Measurements from ENCODE around the gene RNU5B-1.
A peak's percentile ranks its signal among the peaks of the same experiment; 100 is the strongest.
"Not testable (repeated sequence)": the region's sequence is repeated elsewhere in the genome, so short reads cannot be mapped to it uniquely, and the experiment has no call there.

RNU5B-1 gene

GRCh38 chr15:65304381-65305149 lies at the start of gene RNU5B-1:
Gene RNU5B-1, plus strand, starts transcription at chr15:65304677.
- DNase-seq: no peak

DNA sequence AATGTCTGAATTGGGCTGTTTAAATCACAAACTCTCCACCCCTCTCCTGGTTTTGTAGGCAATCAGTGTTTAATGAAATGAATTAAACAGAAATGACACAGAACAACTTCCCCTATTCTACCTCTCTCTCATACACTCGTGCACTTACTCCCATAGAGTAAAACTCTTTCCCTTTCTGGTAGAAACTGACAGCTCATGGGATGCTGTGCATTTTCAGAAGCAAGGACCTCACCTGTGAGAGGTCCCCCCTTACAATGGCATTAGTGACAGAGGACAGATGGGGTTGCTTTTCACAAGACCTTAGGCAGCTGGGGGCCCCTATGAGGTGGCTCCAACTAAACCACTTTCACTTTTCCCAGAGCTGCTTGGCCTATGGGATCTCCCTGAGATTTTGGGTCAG lies 49.7 kb upstream of the RNU5B-1 start:
- no peak for DNase-seq

DNA sequence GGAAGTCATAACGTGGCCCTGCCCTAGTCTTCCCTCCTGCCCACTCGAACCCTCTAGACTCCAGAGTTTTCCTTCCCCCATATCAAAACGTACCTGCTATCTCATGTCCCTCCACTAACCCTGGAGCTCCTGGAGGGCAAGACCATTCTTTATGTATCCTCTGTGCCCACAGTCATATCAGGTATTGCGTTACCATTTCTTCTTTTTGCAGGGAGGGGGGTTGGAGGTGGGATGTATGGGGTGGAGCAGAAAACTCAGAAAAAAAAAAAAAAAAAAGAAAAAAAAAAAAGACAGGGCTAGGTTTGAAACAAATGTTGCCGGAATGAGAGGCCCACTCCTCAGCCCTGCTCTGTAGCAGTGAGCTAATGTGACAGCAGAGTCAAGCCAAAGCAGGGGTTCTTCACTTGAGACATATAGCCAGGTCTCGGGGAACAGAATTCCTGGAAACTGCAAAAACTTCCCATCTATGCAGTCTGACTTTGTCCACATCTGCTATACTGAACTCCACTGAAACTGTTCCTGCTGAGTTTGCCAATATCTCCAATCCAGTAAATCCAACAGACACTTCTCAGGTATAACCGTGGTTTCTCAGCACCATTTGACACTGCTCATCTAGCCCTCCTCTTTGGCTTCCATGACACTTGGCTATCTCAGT lies 48.9 kb upstream of the RNU5B-1 start:
- DNase-seq: no peak

- no peak for DNase-seq
Observed at GRCh38 chr15:65258375-65259262, 45.9 kb upstream of the RNU5B-1 start.

DNA sequence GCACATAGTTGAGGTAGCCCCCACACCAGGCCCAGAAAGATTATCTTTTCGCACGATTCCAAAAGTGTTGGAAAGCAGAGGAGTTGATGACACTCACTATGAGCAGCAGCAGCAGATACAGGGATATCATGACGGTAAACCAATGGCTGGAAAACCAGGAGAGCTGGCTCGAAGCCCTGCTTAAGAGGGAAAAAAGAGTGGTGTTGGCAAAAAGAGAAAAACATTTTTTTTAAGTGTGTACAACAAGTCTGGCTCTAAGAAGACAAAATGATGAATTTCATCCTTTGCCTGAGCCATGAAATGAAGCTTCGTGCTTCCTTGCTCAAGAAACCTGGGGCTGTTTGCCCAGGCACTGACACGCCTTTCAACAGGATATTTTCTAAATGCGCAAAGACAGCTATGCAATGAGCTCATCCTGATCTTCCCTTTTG lies 45.1 kb upstream of the RNU5B-1 start:
- no peak for DNase-seq

DNA sequence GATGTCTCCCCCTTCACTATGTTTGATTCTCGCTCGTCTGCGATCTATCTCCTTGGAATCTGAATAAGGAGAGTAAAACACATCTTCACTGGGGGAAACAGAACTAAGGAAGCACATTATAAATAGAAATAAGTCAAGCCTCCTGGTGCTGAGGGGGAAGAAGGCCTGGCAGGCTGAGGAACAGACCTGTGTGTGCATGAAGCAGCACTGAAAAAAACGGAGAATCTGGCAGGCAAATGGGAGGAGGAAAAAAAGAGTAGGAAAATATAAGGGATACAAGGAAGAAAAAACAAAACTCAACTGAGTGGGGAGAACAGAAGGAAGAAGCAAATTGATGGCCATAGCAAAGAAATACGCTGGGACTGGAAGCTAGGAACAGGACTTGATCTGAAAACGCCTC lies 43.5 kb upstream of the RNU5B-1 start:
- no peak for DNase-seq

GRCh38 chr15:65263313-65263712 lies 41.2 kb upstream of the RNU5B-1 start:
- no peak for DNase-seq

DNA sequence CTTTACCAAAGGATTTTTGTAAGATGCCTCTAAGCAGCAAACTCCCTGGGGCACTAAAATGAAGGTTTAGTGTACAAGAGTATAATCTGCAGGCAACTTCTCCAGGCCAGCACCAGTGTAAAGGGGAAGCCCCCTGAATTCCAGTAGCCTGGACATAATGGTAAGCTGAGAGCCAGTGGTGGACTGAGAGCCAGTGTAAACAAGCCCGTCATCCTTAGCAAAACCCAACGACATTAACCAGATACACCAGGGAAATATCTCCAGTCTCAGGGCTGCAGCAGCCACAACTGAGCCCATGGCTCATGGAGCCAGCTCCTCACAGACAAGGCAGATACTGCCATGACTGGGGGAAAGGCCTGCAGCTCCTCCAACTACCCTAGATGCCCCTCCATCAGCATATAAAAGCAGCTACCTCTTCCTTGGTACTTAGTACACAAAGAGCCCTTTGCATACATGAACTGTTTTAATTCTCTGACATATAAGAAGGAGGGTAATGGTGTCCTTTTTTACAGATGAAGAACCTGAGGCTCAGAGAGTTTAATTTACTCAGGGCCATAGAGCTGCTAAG lies 39.5 kb upstream of the RNU5B-1 start:
- no peak for DNase-seq

GRCh38 chr15:65266469-65266868 lies 38.0 kb upstream of the RNU5B-1 start:
- DNase-seq: no peak

GRCh38 chr15:65268411-65268810 lies 36.1 kb upstream of the RNU5B-1 start:
- DNase-seq: no peak

DNA sequence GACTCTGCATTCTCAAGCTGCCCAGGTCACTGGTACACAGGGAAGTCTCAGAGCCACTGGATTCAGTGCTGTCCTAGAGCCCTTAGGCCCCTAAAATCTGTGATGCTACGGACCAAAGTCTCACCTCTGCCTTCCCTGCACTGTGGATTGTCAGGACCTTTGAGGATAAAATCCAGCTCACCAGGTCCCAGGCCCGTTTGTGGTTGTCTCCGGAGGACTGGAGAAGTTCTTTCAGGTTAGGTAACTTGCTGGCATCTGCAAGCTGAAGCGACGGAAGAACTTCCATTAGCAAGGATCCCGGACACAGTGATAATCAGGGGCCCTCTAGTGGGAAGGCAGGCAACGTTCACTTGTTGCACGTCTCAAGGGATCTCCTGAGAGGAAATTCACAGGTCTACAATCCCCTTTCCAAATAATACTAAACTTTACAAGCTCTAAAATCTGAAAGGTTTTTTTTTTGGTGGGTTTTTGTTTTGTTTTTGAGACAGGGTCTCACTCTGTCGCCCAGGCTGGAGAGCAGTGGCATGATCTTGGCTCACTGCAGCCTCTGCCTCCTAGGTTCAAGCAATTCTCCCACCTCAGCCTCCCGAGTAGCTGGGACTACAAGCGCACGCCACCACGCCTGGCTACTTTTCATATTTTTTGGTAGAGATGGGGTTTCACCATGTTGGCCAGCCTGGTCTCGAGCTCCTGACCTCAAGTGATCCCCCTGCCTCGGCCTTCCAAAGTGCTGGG lies 33.5 kb upstream of the RNU5B-1 start:
- not testable (repeated sequence) for DNase-seq

- DNase-seq: no peak
Observed at GRCh38 chr15:65275104-65275727, 29.3 kb upstream of the RNU5B-1 start.

DNA sequence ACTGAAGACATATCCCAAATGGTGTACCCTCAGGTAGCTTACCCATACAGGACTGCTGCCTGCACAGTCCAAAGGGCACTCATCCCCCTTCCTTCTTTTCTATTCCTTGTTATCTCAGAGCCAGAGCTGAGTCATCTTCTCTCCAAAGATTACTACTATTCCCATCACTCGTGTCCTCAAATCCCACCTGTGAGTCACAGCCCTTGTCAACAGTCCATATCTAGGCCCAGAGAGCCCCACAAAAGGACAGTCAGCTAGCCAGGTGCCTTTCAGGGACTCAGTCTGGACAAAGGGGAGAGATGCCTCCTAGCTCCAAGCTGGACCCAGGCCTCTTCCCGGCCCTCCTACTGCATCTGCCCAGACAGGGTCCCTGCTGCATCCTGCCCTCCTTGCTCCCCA lies 28.8 kb upstream of the RNU5B-1 start:
- DNase-seq: no peak

- DNase-seq: no peak
Observed at GRCh38 chr15:65277015-65277414, 27.5 kb upstream of the RNU5B-1 start.

DNA sequence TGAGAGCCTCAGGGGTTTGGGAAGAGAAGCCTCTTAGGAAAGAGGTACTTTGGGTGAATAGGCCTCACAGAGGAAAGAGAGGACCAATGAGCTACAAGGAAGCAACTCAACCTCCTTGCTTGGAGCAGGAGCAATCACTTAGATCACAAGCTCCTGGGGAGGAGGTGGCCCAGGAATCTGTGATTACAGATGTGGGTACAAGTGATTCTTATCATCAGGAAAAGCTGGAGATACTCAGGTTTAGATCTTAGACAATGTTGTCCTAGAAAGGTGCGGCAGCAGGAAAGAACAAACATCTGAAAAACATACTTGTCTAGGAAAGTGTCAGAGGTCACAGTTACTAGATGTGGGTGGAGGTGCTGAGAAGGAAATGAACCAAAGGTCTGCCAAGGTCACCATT lies 26.0 kb upstream of the RNU5B-1 start:
- DNase-seq: no peak

GRCh38 chr15:65285291-65286068 lies 19.0 kb upstream of the RNU5B-1 start:
- no peak for DNase-seq

DNA sequence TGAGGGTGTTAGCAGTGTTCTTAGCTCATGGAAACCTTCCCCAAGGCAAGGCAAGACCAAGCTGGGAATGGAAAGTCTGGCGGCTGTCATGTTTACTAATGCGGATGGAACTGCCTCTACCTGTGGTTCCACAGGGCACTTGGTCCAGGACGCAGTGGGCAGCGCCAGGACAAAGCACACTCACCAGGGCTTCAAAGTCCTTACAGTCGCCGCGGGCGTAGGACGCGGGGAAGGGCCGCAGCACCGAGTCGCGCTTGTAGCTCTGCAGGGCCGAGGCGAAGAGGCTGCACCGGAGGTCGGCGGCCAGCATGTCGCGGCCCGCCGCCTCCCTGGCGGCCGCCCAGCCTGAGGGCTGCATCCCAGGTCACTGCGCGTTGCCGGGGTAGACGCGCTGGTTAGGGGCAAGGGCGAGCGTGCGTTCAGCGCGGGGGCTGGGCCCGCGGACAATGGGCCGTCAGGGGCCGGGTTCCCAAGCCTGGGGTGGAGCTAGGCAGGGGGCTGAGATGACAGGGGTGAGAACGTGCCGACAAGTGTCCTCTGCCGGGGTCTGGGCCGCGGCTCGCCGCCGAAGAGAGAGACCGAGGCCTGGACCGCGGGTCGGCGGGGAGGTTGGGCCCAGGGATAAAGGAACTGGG lies 18.3 kb upstream of the RNU5B-1 start:
- DNase-seq: no peak

DNA sequence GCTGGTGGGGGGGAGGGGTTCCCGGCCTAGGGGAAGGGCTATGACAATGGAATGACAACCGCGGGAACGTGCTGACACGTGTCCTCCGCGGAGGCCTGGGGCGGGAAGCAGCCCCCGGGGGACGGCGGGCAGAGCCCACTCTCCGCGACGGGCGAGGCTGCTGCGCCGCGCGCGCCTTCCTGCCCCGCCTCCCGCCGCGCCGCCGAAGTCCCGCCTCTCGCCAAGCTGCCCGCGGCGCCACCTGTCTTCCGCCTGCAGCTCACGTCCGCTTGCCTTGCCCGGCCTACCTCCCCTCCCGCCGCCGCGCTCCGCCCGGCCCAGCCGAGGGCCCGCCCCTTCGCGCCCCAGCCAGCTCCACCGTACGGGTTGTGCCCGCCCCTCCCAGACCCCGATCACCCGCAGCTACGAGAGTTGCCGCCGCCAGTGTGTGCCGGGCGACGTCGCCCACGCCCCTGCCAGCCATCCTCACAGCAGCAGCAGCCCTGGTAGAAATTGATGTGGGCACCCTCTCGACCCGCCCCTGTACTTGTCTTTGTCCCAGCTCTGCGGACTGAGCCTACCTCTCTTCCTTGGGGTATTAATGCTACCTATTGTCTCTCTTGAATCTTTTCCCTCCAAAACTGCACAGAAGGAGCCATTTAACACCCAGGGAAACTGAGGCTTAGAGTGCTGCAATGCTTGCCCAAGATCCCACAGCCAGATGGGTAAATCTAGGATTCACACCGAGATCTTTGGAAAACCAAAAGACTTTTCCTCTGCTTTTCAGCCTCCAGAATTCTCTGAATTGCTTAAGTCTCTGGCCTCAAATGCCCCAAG lies 17.6 kb upstream of the RNU5B-1 start, which contains the start of gene PARP16:
PARP16 (minus strand) TSS at position 180 of the 816 bp plus-strand sequence. CDS start 457 bp downstream, outside the sequence.
- peak; percentile 18 for DNase-seq

DNA sequence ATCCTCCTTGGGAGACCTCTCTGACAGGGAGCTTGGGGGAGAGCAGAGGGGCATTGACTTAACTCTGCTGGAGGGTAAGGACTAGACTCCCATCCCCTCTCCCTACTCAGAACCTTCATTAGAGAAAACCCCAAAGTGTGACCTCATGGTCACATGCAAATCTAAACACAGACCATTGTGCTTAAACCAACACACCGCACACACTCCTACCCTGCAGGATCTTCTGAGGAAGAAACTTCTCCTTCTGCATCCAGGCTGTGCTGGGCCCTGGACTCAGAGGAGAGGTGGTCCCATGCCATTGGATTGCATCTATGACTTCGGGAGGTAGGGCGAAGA lies 17.0 kb upstream of the RNU5B-1 start:
- DNase-seq: no peak
